ENCODE results near the gene SAFB2. TPM values are rescaled to one million over a fixed set of nuclear protein-coding genes. Genes with fewer than 3 reads are reported as not detected.

Gene SAFB2
- total RNA-seq = 100 to 1,000 TPM in 1 of 4 donors, 10 to 100 TPM in 3; 22.9 to 105 (median 28.8) TPM

DNA sequence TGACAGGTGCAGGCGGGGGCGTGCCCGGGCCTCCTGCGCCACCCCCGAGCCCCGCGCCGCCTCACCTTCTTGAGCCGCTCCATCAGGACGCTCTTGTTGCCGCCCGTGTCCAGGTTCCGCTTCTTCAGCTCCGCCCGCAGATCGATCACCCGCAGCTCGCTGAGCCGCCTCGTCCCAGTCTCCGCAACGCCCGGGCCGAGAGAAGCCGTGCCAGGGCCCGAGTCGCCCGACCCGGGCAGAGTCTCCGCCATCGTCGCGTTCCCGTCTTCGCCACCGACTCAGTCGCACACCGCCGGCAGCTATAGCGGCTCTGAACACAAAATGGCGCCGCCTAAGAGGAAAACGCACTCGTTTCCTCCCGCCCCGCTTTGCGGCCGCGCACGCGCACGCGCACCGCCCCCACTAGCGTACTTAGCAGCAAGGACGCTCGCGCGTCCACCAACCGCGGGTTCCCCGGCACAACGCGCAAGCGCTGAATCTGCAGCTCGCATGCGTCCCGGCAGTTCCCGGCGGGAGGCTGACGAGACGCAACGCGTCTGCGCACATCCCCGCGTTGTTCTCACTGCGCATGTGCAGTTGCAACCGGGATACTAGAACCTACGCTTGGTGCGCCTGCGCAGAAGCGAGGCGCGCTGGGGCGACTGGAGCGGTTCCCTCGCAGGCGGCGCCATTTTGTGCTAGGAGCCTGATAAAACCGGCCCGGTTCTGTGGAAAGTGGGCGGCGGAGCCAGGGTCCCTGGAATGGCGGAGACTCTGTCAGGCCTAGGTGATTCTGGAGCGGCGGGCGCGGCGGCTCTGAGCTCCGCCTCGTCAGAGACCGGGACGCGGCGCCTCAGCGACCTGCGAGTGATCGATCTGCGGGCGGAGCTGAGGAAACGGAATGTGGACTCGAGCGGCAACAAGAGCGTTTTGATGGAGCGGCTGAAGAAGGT lies at the start of gene SAFB2, which contains the start of gene SAFB:
Gene SAFB2, minus strand, starts transcription at position 312 of the 932 bp plus-strand sequence. Its CDS starts 61 bp downstream, at position 251.
Gene SAFB, plus strand, starts transcription at position 619 of the 932 bp plus-strand sequence. Its CDS starts 123 bp downstream, at position 742.
- H3K36me3 ChIP-seq = peaks cover 34% of the 10 kb centered on the region
- WGBS = 0% methylated on average over 21 of the region's 116 CpGs
- H3K27me3 ChIP-seq = no peaks in the 10 kb centered on the region
- H3K27ac ChIP-seq = peak within 1 kb of the TSS; percentile 94
- TF ChIP-seq, protein P1, sequence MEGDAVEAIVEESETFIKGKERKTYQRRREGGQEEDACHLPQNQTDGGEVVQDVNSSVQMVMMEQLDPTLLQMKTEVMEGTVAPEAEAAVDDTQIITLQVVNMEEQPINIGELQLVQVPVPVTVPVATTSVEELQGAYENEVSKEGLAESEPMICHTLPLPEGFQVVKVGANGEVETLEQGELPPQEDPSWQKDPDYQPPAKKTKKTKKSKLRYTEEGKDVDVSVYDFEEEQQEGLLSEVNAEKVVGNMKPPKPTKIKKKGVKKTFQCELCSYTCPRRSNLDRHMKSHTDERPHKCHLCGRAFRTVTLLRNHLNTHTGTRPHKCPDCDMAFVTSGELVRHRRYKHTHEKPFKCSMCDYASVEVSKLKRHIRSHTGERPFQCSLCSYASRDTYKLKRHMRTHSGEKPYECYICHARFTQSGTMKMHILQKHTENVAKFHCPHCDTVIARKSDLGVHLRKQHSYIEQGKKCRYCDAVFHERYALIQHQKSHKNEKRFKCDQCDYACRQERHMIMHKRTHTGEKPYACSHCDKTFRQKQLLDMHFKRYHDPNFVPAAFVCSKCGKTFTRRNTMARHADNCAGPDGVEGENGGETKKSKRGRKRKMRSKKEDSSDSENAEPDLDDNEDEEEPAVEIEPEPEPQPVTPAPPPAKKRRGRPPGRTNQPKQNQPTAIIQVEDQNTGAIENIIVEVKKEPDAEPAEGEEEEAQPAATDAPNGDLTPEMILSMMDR (IDR thresholded peaks at IDR 0.05) = no peak
- TF ChIP-seq EP300 (IDR thresholded peaks at IDR 0.05) = no peak
- TF ChIP-seq POLR2AphosphoS5 (IDR thresholded peaks at IDR 0.05) = peak; percentile 44 to 97 (median 85)
- peak; percentile 79 to 83 for TF ChIP-seq POLR2A (IDR thresholded peaks at IDR 0.05)
- H3K4me3 ChIP-seq = peak within 1 kb of the TSS; percentile 87
- peaks cover 65% of the 10 kb centered on the region for H3K4me1 ChIP-seq
- H3K9me3 ChIP-seq = no peaks in the 10 kb centered on the region
- peak; percentile 99 to 100 for DNase-seq (ENCODE audit: low spot score in 2 of 2)

GRCh38 chr19:5671600-5671999 lies 49.0 kb upstream of the SAFB2 start:
- H3K36me3 ChIP-seq = peaks cover 42% of the 10 kb centered on the region
- no peaks in the 10 kb centered on the region for H3K4me1 ChIP-seq
- no peak for TF ChIP-seq POLR2A (IDR thresholded peaks at IDR 0.05)
- TF ChIP-seq EP300 (IDR thresholded peaks at IDR 0.05) = no peak
- no peak for TF ChIP-seq POLR2AphosphoS5 (IDR thresholded peaks at IDR 0.05)
- TF ChIP-seq, protein P1 (IDR thresholded peaks at IDR 0.05) = no peak
- H3K4me3 ChIP-seq = no peak overlapping the region
- no peak for DNase-seq (ENCODE audit: low spot score in 2 of 2)
- WGBS = no CpG with 5 or more reads among the region's 7 CpGs
- H3K27ac ChIP-seq = no peak overlapping the region
- no peaks in the 10 kb centered on the region for H3K27me3 ChIP-seq
- H3K9me3 ChIP-seq = no peaks in the 10 kb centered on the region

DNA sequence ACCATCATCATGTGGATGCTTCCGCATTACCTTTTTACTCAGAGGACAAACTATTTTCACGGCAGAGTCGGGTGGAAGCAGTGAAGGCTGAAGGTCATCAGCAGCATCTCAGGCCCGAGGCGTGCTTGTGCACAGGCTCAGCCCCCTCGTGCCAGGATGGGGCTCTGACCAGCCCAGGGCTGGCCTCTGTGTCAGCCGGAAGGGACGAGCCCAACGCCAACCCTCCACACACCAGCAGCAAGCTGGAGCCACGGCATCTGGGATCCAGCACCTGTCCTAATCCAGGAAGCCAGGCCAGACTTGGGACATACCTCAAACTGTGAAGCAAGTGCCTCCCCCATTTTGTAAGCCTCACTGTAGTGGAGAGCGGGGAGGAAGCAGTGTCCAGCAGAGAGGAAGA lies 46.6 kb upstream of the SAFB2 start:
- Histone ChIP-seq H3K4me1 (no peaks in the 10 kb centered on the region), H3K27me3 (no peaks in the 10 kb centered on the region), H3K27ac (no peak overlapping the region), H3K9me3 (no peaks in the 10 kb centered on the region), H3K4me3 (no peak overlapping the region), H3K36me3 (peaks cover 66% of the 10 kb centered on the region)
- no peak for DNase-seq (ENCODE audit: low spot score in 2 of 2)
- 91% methylated on average over 10 of the region's 11 CpGs for WGBS
- TF ChIP-seq, protein P1 (IDR thresholded peaks at IDR 0.05) = no peak
- TF ChIP-seq POLR2AphosphoS5 (IDR thresholded peaks at IDR 0.05) = no peak

DNA sequence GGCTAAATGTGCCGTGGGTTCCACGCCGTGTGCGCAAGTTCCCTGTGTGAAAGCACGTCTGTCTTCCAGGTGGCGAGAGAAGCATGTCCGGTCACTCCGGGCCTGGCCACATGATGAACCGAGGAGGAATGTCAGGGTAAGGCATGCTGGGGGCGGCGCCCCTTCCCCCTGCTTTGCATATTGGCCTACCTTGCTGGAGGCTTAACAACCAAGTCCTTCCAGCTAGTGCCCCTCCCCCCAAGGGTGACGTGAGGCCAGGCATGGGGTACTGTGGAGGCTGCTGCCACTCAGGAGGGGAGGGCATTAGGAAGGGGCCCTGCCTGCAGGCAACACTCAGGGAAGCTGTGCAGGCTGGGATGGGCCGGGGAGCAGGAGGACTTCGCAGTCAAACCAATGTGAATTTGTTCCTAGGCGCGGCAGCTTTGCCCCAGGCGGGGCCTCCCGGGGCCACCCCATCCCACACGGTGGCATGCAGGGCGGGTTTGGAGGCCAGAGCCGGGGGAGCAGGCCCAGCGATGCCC lies 45.2 kb upstream of the SAFB2 start:
- TF ChIP-seq, protein P1 (IDR thresholded peaks at IDR 0.05) = no peak
- TF ChIP-seq POLR2AphosphoS5 (IDR thresholded peaks at IDR 0.05) (no peak), POLR2A (IDR thresholded peaks at IDR 0.05) (no peak), EP300 (IDR thresholded peaks at IDR 0.05) (no peak)
- Histone ChIP-seq H3K36me3 (peaks cover 80% of the 10 kb centered on the region), H3K4me3 (no peak overlapping the region), H3K4me1 (no peaks in the 10 kb centered on the region), H3K27ac (no peak overlapping the region), H3K9me3 (no peaks in the 10 kb centered on the region), H3K27me3 (no peaks in the 10 kb centered on the region)
- no peak for DNase-seq (ENCODE audit: low spot score in 2 of 2)
- 82% methylated on average over 16 of the region's 22 CpGs for WGBS
